GM21360 (cell line): Measurements from ENCODE around the gene MYO6.
A peak's percentile ranks its signal among the peaks of the same experiment; 100 is the strongest.
"Not testable (repeated sequence)": the region's sequence is repeated elsewhere in the genome, so short reads cannot be mapped to it uniquely, and the experiment has no call there.

Source experiments
- ATAC-seq: cut with Tn5 transposase; IDR thresholded peaks from one replicate; pipeline ENCODE4 v1.9.1; 2021; ENCODE audit warnings: mild to moderate bottlenecking, moderate library complexity; ENCODE audit not compliant: unreplicated experiment

MYO6 gene

GRCh38 chr6:75880305-75880704 is 131.3 kb downstream of the MYO6 start:
- ATAC-seq, result no peak

DNA sequence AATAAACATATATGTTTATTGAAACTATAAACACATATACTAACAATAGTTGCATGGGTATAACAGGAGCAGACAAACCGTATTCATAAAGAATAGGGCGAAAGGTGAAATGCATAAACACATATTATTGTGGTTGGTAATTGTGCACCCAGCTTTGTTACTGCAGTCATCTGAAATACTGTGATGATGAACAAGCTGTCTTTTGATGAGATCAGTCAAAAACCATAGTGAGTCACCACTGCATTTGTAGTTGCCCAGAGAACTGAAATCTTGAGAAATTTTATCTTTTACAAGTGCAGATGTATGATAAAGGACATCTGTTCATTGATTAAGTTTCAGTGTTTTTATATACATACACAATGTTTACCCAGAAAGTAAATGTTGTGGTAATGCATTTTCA is 133.7 kb downstream of the MYO6 start:
- ATAC-seq, result no peak

DNA sequence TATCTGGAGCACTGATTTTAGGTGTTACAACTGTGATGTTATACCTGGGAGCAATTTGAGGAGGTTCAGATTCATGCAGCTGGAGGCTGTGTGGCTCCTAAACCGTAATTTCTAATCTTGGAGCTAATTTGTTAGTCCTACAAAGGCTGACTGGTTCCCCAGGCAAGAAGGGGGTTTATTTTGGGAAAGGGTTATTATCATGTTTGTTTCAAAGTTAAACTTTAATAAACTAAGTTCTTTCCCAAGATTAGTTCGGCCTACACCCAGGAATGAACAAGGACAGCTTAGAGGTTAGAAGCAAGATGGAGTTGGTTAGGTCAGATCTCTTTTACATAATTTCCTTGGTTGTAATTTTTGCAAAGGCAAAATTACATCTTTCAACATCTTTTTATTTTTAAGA is 135.8 kb downstream of the MYO6 start:
- no peak for ATAC-seq

- ATAC-seq, result no peak
These were observed 143.3 kb downstream of the MYO6 start for GRCh38 chr6:75892384-75892783.

DNA sequence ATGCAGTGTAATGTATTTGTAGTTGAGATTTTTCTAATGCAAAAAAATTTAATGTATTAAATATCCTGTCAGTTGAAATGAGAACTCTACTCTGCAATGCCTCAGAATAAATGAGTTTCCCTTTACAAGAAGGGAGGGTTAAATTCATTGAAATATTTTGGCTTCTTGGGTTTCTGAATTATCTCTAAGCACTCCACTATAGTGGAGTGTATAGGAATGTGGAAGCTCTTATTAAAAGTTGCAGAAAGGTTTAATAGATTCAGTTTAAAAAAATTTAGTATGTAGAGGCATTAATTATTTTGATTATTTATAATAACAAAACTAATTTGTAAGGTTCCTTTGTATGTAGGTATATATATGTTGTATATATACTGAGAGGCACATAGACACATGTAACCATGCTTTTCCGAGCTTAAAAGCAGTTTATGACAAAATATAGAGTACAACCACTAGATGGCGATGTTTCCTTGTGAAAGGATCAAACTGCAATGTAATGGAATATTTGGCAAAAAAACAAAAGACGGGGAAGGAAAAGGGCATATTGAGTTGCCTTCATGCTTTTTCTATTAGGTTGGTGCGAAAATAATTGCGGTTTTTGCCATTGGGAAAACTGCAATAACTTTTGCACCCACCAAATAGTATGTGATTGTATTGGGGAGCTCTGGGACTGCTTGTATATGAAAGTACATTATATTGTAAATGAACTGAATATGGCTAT is 144.2 kb downstream of the MYO6 start:
- peak; percentile 88 for ATAC-seq

DNA sequence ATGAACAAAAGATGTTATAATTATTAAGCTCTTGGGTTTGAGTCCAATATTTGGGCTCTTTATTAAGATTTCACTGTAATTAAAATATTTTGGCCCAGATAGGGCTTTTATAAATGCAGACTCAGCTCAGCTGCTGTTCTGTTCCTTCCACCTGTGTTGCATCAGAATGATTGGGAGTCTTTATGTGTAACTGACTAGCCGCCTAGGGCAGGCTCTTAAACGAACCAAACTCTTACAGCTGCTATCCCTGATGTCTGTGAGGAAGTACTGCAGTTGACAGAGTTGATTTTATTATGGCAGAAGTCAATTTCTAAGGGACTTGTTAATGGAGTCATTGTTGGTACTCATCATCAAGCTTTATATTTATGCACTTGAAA is 144.7 kb downstream of the MYO6 start:
- ATAC-seq, result peak; percentile 28

DNA sequence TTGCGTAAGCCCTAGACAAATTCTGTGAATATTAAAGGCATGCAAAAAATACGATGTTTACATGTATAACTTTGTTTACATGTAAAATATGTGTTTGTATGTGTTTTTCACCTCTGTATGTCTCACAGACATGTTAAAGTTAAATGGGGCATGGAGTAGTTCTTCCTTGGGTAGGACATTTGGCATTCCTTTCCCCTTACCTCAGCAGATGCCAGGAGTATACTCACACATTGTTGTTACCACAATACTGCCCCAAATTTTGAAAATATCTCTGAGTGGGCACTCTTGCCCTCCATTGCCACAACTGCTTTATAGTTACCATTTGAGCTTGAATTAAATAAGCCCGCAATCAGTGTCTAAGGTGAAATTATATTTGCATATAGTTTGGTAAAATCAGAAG is 147.5 kb downstream of the MYO6 start:
- no peak for ATAC-seq

GRCh38 chr6:75900216-75900615 is 151.2 kb downstream of the MYO6 start:
- ATAC-seq, result not testable (repeated sequence)

DNA sequence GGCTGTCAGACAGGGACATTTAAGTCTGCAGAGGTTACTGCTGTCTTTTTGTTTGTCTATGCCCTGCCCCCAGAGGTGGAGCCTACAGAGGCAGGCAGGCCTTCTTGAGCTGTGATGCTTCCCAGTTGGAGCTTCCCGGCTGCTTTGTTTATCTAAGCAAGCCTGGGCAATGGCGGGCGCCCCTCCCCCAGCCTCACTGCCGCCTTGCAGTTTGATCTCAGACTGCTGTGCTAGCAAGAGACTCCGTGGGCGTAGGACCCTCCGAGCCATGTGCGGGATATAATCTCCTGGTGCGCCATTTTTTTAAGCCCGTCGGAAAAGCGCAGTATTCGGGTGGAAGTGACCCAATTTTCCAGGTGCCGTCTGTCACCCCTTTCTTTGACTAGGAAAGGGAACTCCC is 156.1 kb downstream of the MYO6 start:
- ATAC-seq, result not testable (repeated sequence)

GRCh38 chr6:75906871-75907270 is 157.8 kb downstream of the MYO6 start:
- no peak for ATAC-seq

- ATAC-seq, result no peak
These were observed 158.4 kb downstream of the MYO6 start for GRCh38 chr6:75907444-75907843.

GRCh38 chr6:75913040-75913439 is 164.0 kb downstream of the MYO6 start:
- ATAC-seq, result no peak

DNA sequence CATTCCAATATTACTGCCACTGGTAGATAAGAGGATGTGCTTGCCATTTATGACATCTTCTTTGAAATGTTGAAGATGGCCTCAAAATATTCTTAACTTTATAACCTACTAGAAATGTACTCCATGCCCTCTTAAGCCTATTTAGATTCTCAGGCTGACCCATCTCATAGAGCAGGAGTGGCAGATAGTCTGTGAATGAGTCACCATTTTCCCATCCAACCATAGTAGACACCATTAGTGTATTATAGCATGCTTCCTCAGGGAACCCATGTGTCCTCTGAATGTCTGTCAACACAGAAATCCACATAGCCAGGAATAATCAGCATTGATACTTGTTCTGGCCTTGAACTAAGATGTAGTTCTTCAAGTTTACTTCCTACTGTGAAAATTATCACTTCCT is 173.2 kb downstream of the MYO6 start:
- ATAC-seq, result no peak

DNA sequence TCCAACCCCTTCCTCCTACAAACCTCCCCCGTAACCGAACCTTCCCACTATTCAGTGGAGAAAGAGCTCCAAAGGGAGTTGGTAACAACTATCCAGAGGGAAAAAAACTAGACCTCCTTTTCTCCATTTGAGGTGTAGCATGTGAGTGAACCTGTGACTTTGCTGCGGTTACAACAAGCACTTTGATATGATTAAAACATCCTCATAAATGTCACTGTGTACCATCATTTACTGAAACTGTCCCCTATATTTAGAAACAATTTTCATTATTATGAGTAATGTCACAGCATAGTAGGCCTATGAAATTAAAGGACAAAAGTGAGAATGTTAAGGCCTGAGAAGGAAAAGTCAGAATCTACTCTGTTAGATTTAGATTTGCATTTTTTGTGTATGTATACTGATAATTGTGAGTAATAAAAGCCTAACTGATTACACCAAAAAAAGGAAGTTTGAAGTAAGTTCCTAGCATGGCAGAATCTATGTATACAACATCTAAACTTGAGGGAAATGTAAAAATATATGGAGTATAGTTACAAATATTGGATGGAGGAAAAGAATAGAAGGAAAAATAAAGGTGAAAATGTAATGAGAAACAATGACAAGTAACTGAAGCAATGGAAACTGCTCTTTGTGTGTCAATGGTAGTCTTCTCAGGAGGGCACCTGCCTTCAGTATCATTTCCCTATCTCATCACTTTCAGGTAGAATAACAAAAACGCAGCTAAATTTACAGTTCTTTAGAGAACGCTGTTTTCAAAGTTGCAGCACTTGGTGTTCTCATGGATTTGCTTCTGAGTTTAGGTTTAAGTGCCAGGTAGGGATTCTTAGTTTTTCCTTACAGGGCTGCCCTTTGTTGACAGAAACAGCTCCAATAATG is 177.5 kb downstream of the MYO6 start:
- ATAC-seq, result peak; percentile 71

GRCh38 chr6:75931011-75931680 is 182.1 kb downstream of the MYO6 start:
- ATAC-seq, result no peak

- peak; percentile 69 for ATAC-seq
These were observed 183.0 kb downstream of the MYO6 start for GRCh38 chr6:75932067-75932466.

DNA sequence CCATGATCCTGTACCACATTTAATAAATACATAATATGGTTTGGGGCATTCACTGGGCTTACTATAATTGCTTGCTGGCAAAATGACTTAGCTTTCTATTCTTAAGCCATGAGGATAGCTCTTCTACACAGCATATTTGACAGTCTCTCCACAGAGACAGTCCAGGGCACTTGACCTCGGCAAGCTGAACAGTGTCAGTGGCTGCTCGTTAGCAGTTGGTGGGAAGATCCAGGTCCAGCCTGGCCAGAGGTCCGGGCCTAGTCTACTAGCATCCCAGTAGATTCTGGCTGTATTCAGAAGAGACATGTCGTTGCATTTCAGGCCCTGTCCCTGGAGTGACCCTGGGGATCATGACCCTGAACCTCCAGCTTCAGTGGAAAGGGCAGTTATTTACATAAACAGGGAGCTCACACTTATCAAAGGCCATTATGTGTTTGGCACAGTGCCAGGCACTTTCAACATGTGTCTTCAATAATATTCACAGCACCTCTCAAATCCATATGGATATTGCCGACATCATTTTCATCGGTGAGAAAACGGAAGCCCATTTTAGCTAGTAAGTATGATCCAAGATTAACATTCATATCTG is 184.4 kb downstream of the MYO6 start:
- no peak for ATAC-seq

- peak; percentile 66 for ATAC-seq
These were observed 185.8 kb downstream of the MYO6 start for GRCh38 chr6:75934643-75935472.

- peak; percentile 2 for ATAC-seq
These were observed 186.4 kb downstream of the MYO6 start for GRCh38 chr6:75935473-75935793.

DNA sequence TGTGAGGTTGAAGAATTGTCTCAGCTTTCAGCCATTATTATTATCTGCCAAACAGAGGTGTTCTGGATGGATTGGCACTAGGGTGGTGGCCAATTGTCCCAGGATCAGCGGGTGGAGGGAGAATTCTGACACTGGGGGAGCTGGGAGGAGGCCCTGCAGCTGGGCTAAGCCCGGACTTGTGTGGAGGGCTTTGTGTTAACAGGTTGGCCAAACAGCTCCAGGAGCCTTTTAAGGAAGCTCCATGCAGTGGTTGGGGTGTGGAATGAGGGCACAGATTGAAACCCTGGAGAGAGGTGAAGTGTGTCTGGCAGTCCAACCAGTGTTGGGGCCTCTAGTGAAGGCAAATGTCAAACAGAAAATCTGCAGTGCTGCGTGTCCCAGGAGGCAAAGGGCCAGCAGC is 187.6 kb downstream of the MYO6 start:
- ATAC-seq, result no peak

GRCh38 chr6:75937846-75938245 is 188.8 kb downstream of the MYO6 start:
- no peak for ATAC-seq
